ENCODE data around the gene SELENBP1.

GRCh38 chr1:151343587-151343986 lies 28.9 kb downstream of the SELENBP1 start:
- TF ChIP-seq POLR2AphosphoS5 (IDR thresholded peaks at IDR 0.05), result no peak
- no peak for TF ChIP-seq CTCF (IDR thresholded peaks at IDR 0.05; ENCODE audit: poor library complexity, severe bottlenecking)
- TF ChIP-seq TAF1 (IDR thresholded peaks at IDR 0.05; ENCODE audit: low read depth), result no peak
- TF ChIP-seq EZH2 (IDR thresholded peaks at IDR 0.05; ENCODE audit: borderline replicate concordance, insufficient read depth, low read length, poor library complexity, severe bottlenecking), result no peak
- no peak for TF ChIP-seq RAD21 (conservative IDR thresholded peaks at IDR 0.05)
- no peak for TF ChIP-seq MXI1 (conservative IDR thresholded peaks at IDR 0.05; ENCODE audit: poor library complexity, severe bottlenecking)
